HEK293 (cell line): ENCODE results near the gene CDC27.

Experiments used
- KLF8 ChIP-seq: fragments of 450-650 bp; formaldehyde crosslinking; IDR thresholded peaks from 2 replicates; pipeline ENCODE4 v1.5.1; 2016; ENCODE audit warnings: missing biosample characterization, missing genetic modification characterization
- PRDM1 ChIP-seq: fragments of 450-650 bp; formaldehyde crosslinking; IDR thresholded peaks from 2 replicates; pipeline ENCODE4; 2016; ENCODE audit warnings: missing biosample characterization, missing genetic modification characterization
- ZFP41 ChIP-seq: fragments of 450-650 bp; formaldehyde crosslinking; IDR thresholded peaks from 2 replicates; pipeline ENCODE4 v1.5.1; 2016; ENCODE audit warnings: missing biosample characterization, missing genetic modification characterization, borderline replicate concordance
- ZNF140 ChIP-seq: fragments of 450-650 bp; formaldehyde crosslinking; IDR thresholded peaks from 2 replicates; pipeline ENCODE4 v1.5.1; 2016; ENCODE audit warnings: missing biosample characterization, missing genetic modification characterization
- ZNF221 ChIP-seq: fragments of 450-650 bp; formaldehyde crosslinking; IDR thresholded peaks from 2 replicates; pipeline ENCODE4 v1.5.1; 2017; ENCODE audit warnings: missing biosample characterization, missing genetic modification characterization, borderline replicate concordance
- ZNF521 ChIP-seq: fragments of 450-650 bp; formaldehyde crosslinking; IDR thresholded peaks from 2 replicates; pipeline ENCODE4 v1.5.1; 2017; ENCODE audit warnings: missing biosample characterization, mild to moderate bottlenecking, missing genetic modification characterization
- ZNF837 ChIP-seq: fragments of 450-650 bp; formaldehyde crosslinking; IDR thresholded peaks from 2 replicates; pipeline ENCODE4 v1.5.1; 2016; ENCODE audit warnings: missing biosample characterization, missing genetic modification characterization
- TF ChIP-seq, protein P1 (sequence below): fragments of 450-650 bp; formaldehyde crosslinking; IDR thresholded peaks from 2 replicates; pipeline ENCODE4 v1.5.1; 2016; ENCODE audit warnings: missing biosample characterization, missing genetic modification characterization

DNA sequence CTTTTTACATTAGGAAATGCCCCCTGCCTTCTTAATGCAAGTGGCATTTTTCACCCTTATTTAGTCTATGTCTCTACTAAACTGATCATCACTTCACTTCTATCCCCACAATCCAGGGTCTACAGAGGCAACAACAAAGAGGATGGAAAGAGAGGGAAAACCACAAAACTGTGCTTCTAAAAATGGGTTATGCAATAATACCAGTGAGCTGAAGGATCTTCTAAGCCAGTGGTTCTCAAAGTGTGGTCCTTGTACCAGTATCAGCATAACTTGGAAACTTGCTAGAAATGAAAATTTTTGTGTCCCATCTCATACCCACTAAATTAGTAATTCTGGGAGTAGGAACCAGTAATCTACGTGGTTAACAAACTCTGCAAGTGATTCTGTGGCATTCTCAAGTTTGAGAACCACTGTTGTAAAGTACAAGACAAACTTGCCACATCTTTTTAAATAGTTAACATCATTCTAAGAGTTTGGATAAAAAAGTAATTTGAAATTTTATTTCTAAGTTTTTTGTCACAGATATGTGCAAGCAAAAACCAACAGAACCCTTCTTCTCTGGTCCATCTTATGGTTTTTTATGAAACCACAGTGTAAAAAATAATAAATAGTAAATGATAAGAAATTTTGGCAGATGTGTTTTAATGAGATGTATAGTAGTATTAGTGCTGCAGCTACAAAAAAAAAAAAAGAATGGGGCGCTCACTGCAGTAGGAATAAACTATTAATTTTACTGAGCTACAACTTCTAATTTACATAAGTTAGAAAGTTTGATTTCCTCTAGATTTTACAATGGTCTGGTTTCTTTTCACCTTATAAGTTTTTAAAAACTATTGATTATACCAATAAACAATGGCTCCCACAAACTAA is 16.2 kb downstream of the CDC27 start:
- TF ChIP-seq ZNF140 (no peak), ZNF521 (tag by site-specific recombination) (no peak), ZFP41 (tag by site-specific recombination) (no peak), ZNF837 (tag by site-specific recombination) (no peak), PRDM1 (tag by site-specific recombination) (no peak), KLF8 (tag by site-specific recombination) (no peak), ZNF221 (no peak)
- TF ChIP-seq, protein P1, sequence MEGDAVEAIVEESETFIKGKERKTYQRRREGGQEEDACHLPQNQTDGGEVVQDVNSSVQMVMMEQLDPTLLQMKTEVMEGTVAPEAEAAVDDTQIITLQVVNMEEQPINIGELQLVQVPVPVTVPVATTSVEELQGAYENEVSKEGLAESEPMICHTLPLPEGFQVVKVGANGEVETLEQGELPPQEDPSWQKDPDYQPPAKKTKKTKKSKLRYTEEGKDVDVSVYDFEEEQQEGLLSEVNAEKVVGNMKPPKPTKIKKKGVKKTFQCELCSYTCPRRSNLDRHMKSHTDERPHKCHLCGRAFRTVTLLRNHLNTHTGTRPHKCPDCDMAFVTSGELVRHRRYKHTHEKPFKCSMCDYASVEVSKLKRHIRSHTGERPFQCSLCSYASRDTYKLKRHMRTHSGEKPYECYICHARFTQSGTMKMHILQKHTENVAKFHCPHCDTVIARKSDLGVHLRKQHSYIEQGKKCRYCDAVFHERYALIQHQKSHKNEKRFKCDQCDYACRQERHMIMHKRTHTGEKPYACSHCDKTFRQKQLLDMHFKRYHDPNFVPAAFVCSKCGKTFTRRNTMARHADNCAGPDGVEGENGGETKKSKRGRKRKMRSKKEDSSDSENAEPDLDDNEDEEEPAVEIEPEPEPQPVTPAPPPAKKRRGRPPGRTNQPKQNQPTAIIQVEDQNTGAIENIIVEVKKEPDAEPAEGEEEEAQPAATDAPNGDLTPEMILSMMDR (tag by site-specific recombination), result no peak
